B cell (primary cell): ENCODE results near the gene MTERF4. TPM values are rescaled to one million over a fixed set of nuclear protein-coding genes. Genes with fewer than 3 reads are reported as not detected.
A peak's percentile ranks its signal among the peaks of the same experiment; 100 is the strongest.

Experiments
- ATAC-seq: fragments of 200-7000 bp; cut with Tn5 transposase; one replicate; pipeline ENCODE4 v1.10.0; 2021; ENCODE audit warnings: low read depth, mild to moderate bottlenecking, moderate number of reproducible peaks, moderate library complexity
- CTCF ChIA-PET: fragments of 350-600 bp; sonication (Branson Sonifier 250); formaldehyde crosslinking; loops from one replicate; lab custom pipeline; 2021; ENCODE audit warnings: antibody characterized with exemption, inconsistent platforms; lab: Charles Lee
- POLR2A ChIA-PET: fragments of 350-600 bp; sonication (Branson Sonifier 250); formaldehyde crosslinking; loops from one replicate; lab custom pipeline; 2021; ENCODE audit warnings: antibody characterized with exemption; lab: Charles Lee
- DNase-seq: peaks from one replicate; pipeline ENCODE4 v3.0.0; 2013
- H2AFZ ChIP-seq: 2 replicates; pipeline ENCODE4 v1.6.1; 2012; ENCODE audit warnings: mild to moderate bottlenecking, low read depth, low read length; ENCODE audit not compliant: insufficient read depth, poor library complexity, severe bottlenecking
- H3K27ac ChIP-seq, 2 donors: 1 replicate in 1 of 2; 2 replicates in 1 of 2; pipeline ENCODE4 v1.5.1; 2012 to 2013; ENCODE audit warnings: low read length in 2 of 2, mild to moderate bottlenecking in 2 of 2, moderate library complexity in 1 of 2
- H3K27me3 ChIP-seq, 4 experiments: fragments of 200-600 bp in 1 of 4; sonication (generic) in 1 of 4; replicated peaks in 1 of 4; 1 replicate in 2 of 4; 2 replicates in 2 of 4; pipeline versions ENCODE4 v1.6.1 to v1.7.0; 2013 to 2016; ENCODE audit warnings: low read length in 3 of 4, mild to moderate bottlenecking in 2 of 4, mixed read lengths in 1 of 4, moderate library complexity in 1 of 4; ENCODE audit not compliant: insufficient read depth in 4 of 4, control insufficient read depth in 3 of 4; ENCODE audit errors: control extremely low read depth in 1 of 4
- H3K36me3 ChIP-seq, 2 experiments: replicated peaks in 1 of 2; 1 replicate in 1 of 2; 2 replicates in 1 of 2; pipeline versions ENCODE4 v1.6.1 to v1.7.1; 2013; ENCODE audit warnings: low read length in 1 of 2; ENCODE audit not compliant: insufficient read depth in 2 of 2, control insufficient read depth in 1 of 2; ENCODE audit errors: control extremely low read depth in 1 of 2, extremely low read depth in 1 of 2
- H3K4me1 ChIP-seq, 2 donors: fragments of 200-600 bp in 1 of 2; sonication (generic) in 1 of 2; 1 replicate in 1 of 2; 2 replicates in 1 of 2; pipeline versions ENCODE4 v1.5.1 to v1.6.1; 2013 to 2017; ENCODE audit warnings: low read length in 2 of 2; ENCODE audit not compliant: control insufficient read depth in 2 of 2, insufficient read depth in 2 of 2
- H3K4me2 ChIP-seq: replicated peaks from 2 replicates; pipeline ENCODE3; 2012; ENCODE audit warnings: mild to moderate bottlenecking, low read depth, low read length; ENCODE audit not compliant: poor library complexity, severe bottlenecking
- H3K4me3 ChIP-seq, 5 experiments: fragments of 200-600 bp in 1 of 5; sonication (generic) in 1 of 5; 1 replicate in 3 of 5; 2 replicates in 2 of 5; pipeline versions ENCODE4 v1.5.1 to v1.7.0; 2011 to 2016; ENCODE audit warnings: low read length in 4 of 5, mild to moderate bottlenecking in 4 of 5, low read depth in 2 of 5, control low read depth in 1 of 5, moderate library complexity in 1 of 5; ENCODE audit not compliant: insufficient read depth in 1 of 5; ENCODE audit errors: control extremely low read depth in 1 of 5, extremely low read depth in 1 of 5
- H3K79me2 ChIP-seq: fragments of 200-600 bp; sonication (generic); one replicate; pipeline ENCODE4 v1.6.0; 2016; ENCODE audit warnings: low read length; ENCODE audit not compliant: control insufficient read depth, insufficient read depth
- H3K9ac ChIP-seq: fragments of 200-600 bp; sonication (generic); 2 replicates; pipeline ENCODE4 v1.6.1; 2017; ENCODE audit warnings: mild to moderate bottlenecking, low read length, moderate library complexity
- H3K9me3 ChIP-seq, 3 donors: one replicate each; pipeline versions ENCODE4 v1.6.1 to v1.7.1; 2013; ENCODE audit warnings: low read length in 2 of 3; ENCODE audit not compliant: control insufficient read depth in 2 of 3, insufficient read depth in 1 of 3; ENCODE audit errors: control extremely low read depth in 1 of 3
- H4K20me1 ChIP-seq: 2 replicates; pipeline ENCODE4 v1.6.0; 2012; ENCODE audit warnings: mild to moderate bottlenecking, low read length; ENCODE audit not compliant: insufficient read depth, control insufficient read depth, poor library complexity, severe bottlenecking
- H3K27ac Mint-ChIP-seq: one replicate; pipeline ENCODE4 v1.8.0; 2021; ENCODE audit warnings: mixed read lengths
- H3K27me3 Mint-ChIP-seq: one replicate; pipeline ENCODE4 v1.8.0; 2021; ENCODE audit warnings: mixed read lengths
- H3K4me1 Mint-ChIP-seq: one replicate; pipeline ENCODE4 v1.8.0; 2021; ENCODE audit warnings: mixed read lengths
- H3K4me3 Mint-ChIP-seq: one replicate; pipeline ENCODE4 v1.8.0; 2021; ENCODE audit warnings: mixed read lengths
- H3K9me3 Mint-ChIP-seq: one replicate; pipeline ENCODE4 v1.8.0; 2022; ENCODE audit warnings: mixed read lengths; ENCODE audit not compliant: insufficient read depth
- EZH2 ChIP-seq: IDR thresholded peaks from 2 replicates; pipeline ENCODE4 v1.6.1; 2012; ENCODE audit warnings: borderline replicate concordance, low read depth, mild to moderate bottlenecking, moderate library complexity, low read length; ENCODE audit not compliant: insufficient read depth, poor library complexity, severe bottlenecking
- WGBS: methylation state at CpG from one replicate; pipeline ENCODE4 v1.1.5; 2013; ENCODE audit warnings: missing lambda C conversion rate; ENCODE audit not compliant: insufficient coverage; 5-methylcytosine and 5-hydroxymethylcytosine counted together
- intact Hi-C: fragments of 100-400 bp; cut with micrococcal nuclease; formaldehyde crosslinking; loops from one replicate; pipeline ENCODE4 v1.10.0; 2022
- polyA plus RNA-seq: library from polyadenylated mRNA; depleted of rRNA; stranded (reverse); fragments of >200 nt; gene quantifications from 2 replicates; pipeline ENCODE4 v1.2.3, GENCODE V29; 2012
- total RNA-seq, 2 donors: library from RNA; stranded (reverse); fragments of 120-200 nt in 1 of 2; gene quantifications; 1 replicate in 1 of 2; 2 replicates in 1 of 2; pipeline versions ENCODE4 v1.2.3 to v1.2.4, GENCODE V29; 2013 to 2022
- TF ChIP-seq, protein P1 (sequence below): fragments of 200-600 bp; IDR thresholded peaks from one replicate; pipeline ENCODE4 v1.8.0; 2022; ENCODE audit warnings: antibody characterized with exemption, mild to moderate bottlenecking

Gene MTERF4
- total and polyA plus RNA-seq, 2 donors (not counting 1 experiment from before 2014, with no cell fraction given), result 88.7 to 153 TPM

DNA sequence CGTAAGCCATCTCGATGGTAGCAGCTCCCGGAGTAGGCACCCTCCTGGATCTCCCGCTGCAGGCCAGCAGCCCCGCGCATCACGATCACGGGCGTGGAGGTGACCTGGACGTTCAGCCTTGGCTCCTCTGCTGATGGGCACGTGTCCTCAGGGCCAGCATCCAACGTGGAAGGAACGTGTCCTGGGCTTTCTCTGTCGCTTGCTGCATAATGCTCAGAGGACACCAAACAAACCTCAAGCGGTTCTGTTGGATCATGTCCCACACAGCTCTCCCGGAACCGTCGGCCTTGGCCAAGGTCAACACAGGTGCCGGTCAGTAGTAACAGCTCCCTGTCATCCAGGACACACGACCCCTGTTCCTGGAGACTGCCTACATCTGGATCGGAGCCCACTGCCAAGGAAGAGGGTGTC is 24.1 kb upstream of the MTERF4 start:
- Histone ChIP-seq H3K9ac (no peak overlapping the region), H3K79me2 (peaks cover 4% of the 10 kb centered on the region), H3K36me3 (peaks cover 1 to 19% of the 10 kb centered on the region in 2 experiments), H2AFZ (no peak overlapping the region), H3K27me3 (no peaks in the 10 kb centered on the region), H3K4me3 (no peak overlapping the region), H3K4me1 (peaks cover 44 to 61% of the 10 kb centered on the region in 2 donors), H3K4me2 (peak overlapping the region; percentile 54), H3K9me3 (peaks cover 0 to 12% (median 0%) of the 10 kb centered on the region in 3 donors), H4K20me1 (no peaks in the 10 kb centered on the region), H3K27ac (peak overlapping the region; percentile 94 to 97)
- ChIA-PET CTCF (no interaction called here), POLR2A (interaction anchor here (1.9 kb wide), 1 partner anchor 16 kb away, joined by 9 read pairs; no protein-coding TSS in a partner anchor)
- no peaks in the 10 kb centered on the region for H3K9me3 Mint-ChIP-seq
- no peak overlapping the region for H3K4me3 Mint-ChIP-seq
- H3K27ac Mint-ChIP-seq, result peak overlapping the region; percentile 99
- 97% methylated on average over 21 of the region's 21 CpGs for WGBS
- H3K27me3 Mint-ChIP-seq, result no peaks in the 10 kb centered on the region
- no peak for DNase-seq
- intact Hi-C loops, result loop anchor here (2.0 kb wide), 2 partner anchors 23 to 47 kb away; partner anchors contain the start of gene MTERF4
- ATAC-seq, result no peak
- TF ChIP-seq, protein P1, sequence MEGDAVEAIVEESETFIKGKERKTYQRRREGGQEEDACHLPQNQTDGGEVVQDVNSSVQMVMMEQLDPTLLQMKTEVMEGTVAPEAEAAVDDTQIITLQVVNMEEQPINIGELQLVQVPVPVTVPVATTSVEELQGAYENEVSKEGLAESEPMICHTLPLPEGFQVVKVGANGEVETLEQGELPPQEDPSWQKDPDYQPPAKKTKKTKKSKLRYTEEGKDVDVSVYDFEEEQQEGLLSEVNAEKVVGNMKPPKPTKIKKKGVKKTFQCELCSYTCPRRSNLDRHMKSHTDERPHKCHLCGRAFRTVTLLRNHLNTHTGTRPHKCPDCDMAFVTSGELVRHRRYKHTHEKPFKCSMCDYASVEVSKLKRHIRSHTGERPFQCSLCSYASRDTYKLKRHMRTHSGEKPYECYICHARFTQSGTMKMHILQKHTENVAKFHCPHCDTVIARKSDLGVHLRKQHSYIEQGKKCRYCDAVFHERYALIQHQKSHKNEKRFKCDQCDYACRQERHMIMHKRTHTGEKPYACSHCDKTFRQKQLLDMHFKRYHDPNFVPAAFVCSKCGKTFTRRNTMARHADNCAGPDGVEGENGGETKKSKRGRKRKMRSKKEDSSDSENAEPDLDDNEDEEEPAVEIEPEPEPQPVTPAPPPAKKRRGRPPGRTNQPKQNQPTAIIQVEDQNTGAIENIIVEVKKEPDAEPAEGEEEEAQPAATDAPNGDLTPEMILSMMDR, result no peak
- TF ChIP-seq EZH2, result no peak
- peaks cover 53% of the 10 kb centered on the region for H3K4me1 Mint-ChIP-seq

DNA sequence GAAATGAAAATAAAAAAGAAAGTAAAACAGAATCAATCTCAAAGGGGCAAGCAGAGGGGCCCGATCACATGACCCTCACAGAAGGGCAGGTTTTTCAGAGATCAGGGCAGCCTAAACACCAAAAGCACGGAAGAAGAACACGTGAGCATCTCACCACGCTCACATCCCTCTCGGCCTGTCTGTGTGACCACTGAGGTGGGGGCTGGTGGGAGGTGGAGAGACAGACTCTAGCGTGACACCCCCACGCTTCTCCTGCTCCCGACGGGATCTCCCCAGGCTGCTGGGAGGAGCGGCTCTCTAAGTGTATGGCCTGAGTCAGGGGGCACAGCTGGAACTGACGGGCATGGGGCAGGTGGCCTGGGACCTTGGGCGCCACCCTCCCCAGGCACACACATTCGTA is 23.5 kb upstream of the MTERF4 start:
- Histone ChIP-seq H4K20me1 (no peaks in the 10 kb centered on the region), H3K36me3 (peaks cover 3 to 24% of the 10 kb centered on the region in 2 experiments), H2AFZ (no peak overlapping the region), H3K4me1 (peaks cover 44 to 61% of the 10 kb centered on the region in 2 donors), H3K27ac (peak overlapping the region; percentile 94 to 97), H3K9ac (no peak overlapping the region), H3K4me2 (peak overlapping the region; percentile 54), H3K4me3 (peak overlapping the region in 1 of 5 experiments; percentile 10), H3K27me3 (no peaks in the 10 kb centered on the region), H3K79me2 (peaks cover 4% of the 10 kb centered on the region), H3K9me3 (peaks cover 0 to 12% (median under 1%) of the 10 kb centered on the region in 3 donors)
- DNase-seq (peak; percentile 63), ATAC-seq (no peak)
- Mint-ChIP-seq H3K9me3 (no peaks in the 10 kb centered on the region), H3K27ac (peak overlapping the region; percentile 99), H3K27me3 (no peaks in the 10 kb centered on the region), H3K4me1 (peaks cover 53% of the 10 kb centered on the region), H3K4me3 (peak overlapping the region; percentile 67)
- 93% methylated on average over 10 of the region's 13 CpGs for WGBS
- POLR2A ChIA-PET, result interaction anchor here (1.9 kb wide), 1 partner anchor 16 kb away, joined by 9 read pairs; no protein-coding TSS in a partner anchor
- CTCF ChIA-PET, result no interaction called here
- intact Hi-C loops, result loop anchor here (2.0 kb wide), 2 partner anchors 23 to 47 kb away; partner anchors contain the start of gene MTERF4
- TF ChIP-seq, protein P1, result no peak
- no peak for TF ChIP-seq EZH2
